Measurements from ENCODE around the gene SERF1A.
"Not testable (repeated sequence)": the region's sequence is repeated elsewhere in the genome, so short reads cannot be mapped to it uniquely, and the experiment has no call there.

SERF1A gene

GRCh38 chr5:70900533-70901271, at the start of gene SERF1A:
SERF1A (plus strand) TSS chr5:70900669; CDS start chr5:70900870, 201 bp downstream.
- not testable (repeated sequence) for DNase-seq

DNA sequence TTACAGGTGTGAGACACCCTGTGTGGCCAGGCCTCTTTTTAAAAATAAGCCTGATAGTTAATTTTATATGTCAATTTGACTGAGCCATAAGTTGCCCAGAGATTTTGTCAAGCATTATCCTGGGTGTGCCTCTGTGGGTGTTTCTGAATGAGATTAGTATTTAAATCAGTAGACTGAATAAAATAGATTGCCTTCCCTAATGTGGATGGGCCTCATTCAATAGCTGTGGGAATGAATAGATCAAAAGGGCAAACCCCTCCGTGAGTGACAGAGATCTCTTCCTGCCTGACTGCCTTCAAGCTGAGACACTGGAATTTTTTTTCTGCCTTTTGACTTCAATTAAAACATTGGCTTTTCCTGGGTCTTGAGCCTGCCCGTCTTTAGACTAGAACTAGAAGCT, 33.7 kb upstream of the SERF1A start:
- not testable (repeated sequence) for DNase-seq

GRCh38 chr5:70870626-70871025, 29.8 kb upstream of the SERF1A start:
- DNase-seq, result not testable (repeated sequence)

DNA sequence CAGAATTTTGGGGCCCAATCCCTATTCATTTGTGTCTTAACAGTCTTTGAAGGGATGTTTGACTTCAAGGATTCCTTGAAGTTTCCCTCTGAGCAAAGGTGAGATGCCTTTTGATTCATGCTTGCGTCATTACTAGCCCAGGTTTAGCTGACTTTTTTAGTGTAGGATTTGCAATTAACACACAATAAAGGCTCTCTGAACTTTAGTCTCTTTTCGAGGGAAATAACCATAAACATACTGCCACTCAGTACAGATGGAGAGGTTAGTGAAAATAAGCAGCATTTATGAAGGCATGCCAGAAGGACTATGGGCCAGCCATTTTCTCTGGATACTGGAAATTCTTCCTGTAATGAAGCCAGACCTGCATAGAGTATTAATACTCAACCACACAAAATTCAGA, 4.4 kb upstream of the SERF1A start:
- not testable (repeated sequence) for DNase-seq

DNA sequence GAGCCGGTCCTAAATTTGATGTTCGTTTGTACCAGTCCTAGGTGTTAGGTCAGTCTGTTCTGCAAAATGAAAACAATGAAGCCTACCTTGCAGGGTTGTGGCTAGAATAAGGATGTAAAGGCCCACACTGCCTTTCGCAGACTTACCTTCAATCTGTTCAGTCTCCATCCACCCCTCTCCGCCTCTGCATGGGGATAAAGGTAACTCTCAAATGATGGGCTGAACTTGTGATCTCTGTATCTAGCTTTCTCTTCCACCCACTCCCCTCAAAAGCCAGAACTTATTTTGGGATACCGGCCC, 753 bp downstream of the SERF1A start:
- DNase-seq, result not testable (repeated sequence)

- not testable (repeated sequence) for DNase-seq
Observed at GRCh38 chr5:70906624-70907023, 6.2 kb downstream of the SERF1A start.

DNA sequence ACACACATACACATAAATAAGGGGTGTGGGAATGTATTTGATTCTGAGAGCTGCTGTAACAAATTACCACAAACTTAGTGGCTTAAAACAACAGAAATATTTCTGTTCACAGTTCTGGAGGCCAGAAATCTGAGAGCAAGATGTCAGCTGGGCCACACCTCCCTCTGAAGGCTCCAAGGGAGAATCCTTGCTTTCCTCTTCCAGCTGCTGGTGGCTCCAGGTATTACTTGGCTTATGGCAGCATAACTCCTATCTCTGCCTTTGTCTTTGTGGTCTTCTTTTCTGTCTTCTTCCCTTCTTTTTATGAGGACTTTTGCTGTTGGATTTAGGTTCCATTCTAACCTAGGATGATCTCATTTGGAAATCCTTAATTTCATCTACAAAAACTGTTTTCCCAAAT, 16.4 kb downstream of the SERF1A start:
- not testable (repeated sequence) for DNase-seq

DNA sequence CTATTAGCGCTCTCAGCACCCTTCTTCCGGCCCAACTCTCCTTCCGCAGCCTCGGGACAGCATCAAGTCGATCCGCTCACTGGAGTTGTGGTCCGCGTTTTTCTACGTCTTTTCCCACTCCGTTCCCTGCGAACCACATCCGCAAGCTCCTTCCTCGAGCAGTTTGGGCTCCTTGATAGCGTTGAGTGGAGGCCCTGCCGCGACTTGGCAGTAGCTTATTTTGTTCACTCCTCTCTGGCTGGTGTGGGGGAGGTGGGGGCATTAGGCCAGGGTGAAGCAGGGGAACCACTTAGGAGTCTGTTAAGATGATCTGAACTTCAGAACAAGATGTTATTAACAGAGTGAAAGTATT, 24.7 kb downstream of the SERF1A start:
- DNase-seq, result not testable (repeated sequence)

- not testable (repeated sequence) for DNase-seq
Observed at GRCh38 chr5:70931709-70932368, 31.4 kb downstream of the SERF1A start.

GRCh38 chr5:70932560-70932959, 32.1 kb downstream of the SERF1A start:
- not testable (repeated sequence) for DNase-seq

DNA sequence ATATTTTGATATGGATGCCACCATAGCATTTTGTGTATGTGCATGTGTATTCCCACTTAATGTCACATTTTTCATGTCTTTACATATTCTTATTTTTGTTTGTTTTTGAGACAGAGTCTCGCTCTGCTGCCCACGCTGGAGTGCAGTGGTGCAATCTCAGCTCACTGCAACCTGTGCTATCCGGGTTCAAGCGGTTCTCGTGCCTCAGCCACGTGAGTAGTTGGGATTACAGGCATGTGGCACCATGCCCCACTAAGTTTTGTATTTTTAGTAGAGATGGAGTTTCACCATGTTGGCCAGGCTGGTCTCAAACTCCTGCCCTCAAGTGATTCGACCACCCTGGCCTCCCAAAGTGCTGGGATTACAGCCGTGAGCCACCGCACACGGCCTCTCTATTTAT, 52.6 kb downstream of the SERF1A start:
- not testable (repeated sequence) for DNase-seq
